Adrenal gland (tissue), 5 donors: ENCODE measurements around the gene POLL.

Experiments
- CTCF ChIP-seq, 6 experiments: fragments of 450-650 bp in 4 of 6; fragments of 200-600 bp in 2 of 6; sonication (generic) in 1 of 6; IDR thresholded peaks; 1 replicate in 5 of 6; 2 replicates in 1 of 6; pipeline versions ENCODE4 v1.5.1 to v1.8.0; 2016 to 2021; ENCODE audit warnings: antibody characterized with exemption in 6 of 6, mild to moderate bottlenecking in 2 of 6, moderate library complexity in 1 of 6
- POLR2A ChIP-seq, 2 donors: fragments of 450-650 bp; IDR thresholded peaks; one replicate each; pipeline ENCODE4 v1.6.1; 2017; ENCODE audit warnings: antibody characterized with exemption in 2 of 2, mild to moderate bottlenecking in 2 of 2, moderate library complexity in 1 of 2
- donor health status: DM: no; HTN: no; CAD: no.

GRCh38 chr10:101567165-101568006 lies 20.7 kb downstream of the POLL start:
- TF ChIP-seq POLR2A (IDR thresholded peaks at IDR 0.05): no peak
- no peak for TF ChIP-seq CTCF (IDR thresholded peaks at IDR 0.05)
